ENCODE measurements around the gene WIPI1. TPM values are rescaled to one million over a fixed set of nuclear protein-coding genes. Genes with fewer than 3 reads are reported as not detected.
A peak's percentile ranks its signal among the peaks of the same experiment; 100 is the strongest.

The WIPI1 gene
- total RNA-seq, 2 donors from 2014 or later: 24.2 to 37.7 TPM

GRCh38 chr17:68389041-68389440 lies 68.3 kb downstream of the WIPI1 start:
- 88% methylated on average over 7 of the region's 7 CpGs for WGBS
- intact Hi-C loops (cut with DNase I): no loop called here
- no peak for DNase-seq (ENCODE audit: low spot score)

GRCh38 chr17:68387435-68388218 lies 69.7 kb downstream of the WIPI1 start:
- intact Hi-C loops (cut with DNase I): no loop called here
- H3K27ac ChIP-seq: no peak overlapping the region
- no peaks in the 10 kb centered on the region for H3K9me3 ChIP-seq
- no peak for TF ChIP-seq POLR2AphosphoS5 (IDR thresholded peaks at IDR 0.05)
- TF ChIP-seq POLR2A (IDR thresholded peaks at IDR 0.05): no peak
- TF ChIP-seq CTCF (IDR thresholded peaks at IDR 0.05): no peak
- peaks cover 6% of the 10 kb centered on the region for H3K4me1 ChIP-seq (replicated peaks)
- no peaks in the 10 kb centered on the region for H3K27me3 ChIP-seq (replicated peaks; ENCODE audit: insufficient read depth)
- WGBS: 93% methylated on average over 6 of the region's 6 CpGs
- no peak for DNase-seq (ENCODE audit: low spot score)
- H3K4me3 ChIP-seq: no peak overlapping the region
- no peaks in the 10 kb centered on the region for H3K36me3 ChIP-seq

More at GRCh38 chr17:68389041-68389440, 68.3 kb downstream of the WIPI1 start:
- H3K9me3 ChIP-seq: no peaks in the 10 kb centered on the region
- no peaks in the 10 kb centered on the region for H3K36me3 ChIP-seq
- no peak overlapping the region for H3K4me3 ChIP-seq
- no peak for TF ChIP-seq CTCF (IDR thresholded peaks at IDR 0.05)
- no peak for TF ChIP-seq POLR2AphosphoS5 (IDR thresholded peaks at IDR 0.05)
- no peak for TF ChIP-seq POLR2A (IDR thresholded peaks at IDR 0.05)
- no peaks in the 10 kb centered on the region for H3K27me3 ChIP-seq (replicated peaks; ENCODE audit: insufficient read depth)
- H3K27ac ChIP-seq: no peak overlapping the region
- peaks cover 6% of the 10 kb centered on the region for H3K4me1 ChIP-seq (replicated peaks)

GRCh38 chr17:68385490-68386215 lies 71.6 kb downstream of the WIPI1 start:
- Histone ChIP-seq H3K4me1 (replicated peaks) (peaks cover 6% of the 10 kb centered on the region), H3K9me3 (no peaks in the 10 kb centered on the region), H3K4me3 (no peak overlapping the region), H3K27ac (peak overlapping the region; percentile 59), H3K27me3 (replicated peaks; ENCODE audit: insufficient read depth) (no peaks in the 10 kb centered on the region), H3K36me3 (no peaks in the 10 kb centered on the region)
- intact Hi-C loops (cut with DNase I): no loop called here
- WGBS: 85% methylated on average over 8 of the region's 8 CpGs
- no peak for DNase-seq (ENCODE audit: low spot score)
- TF ChIP-seq CTCF (IDR thresholded peaks at IDR 0.05) (no peak), POLR2A (IDR thresholded peaks at IDR 0.05) (no peak), POLR2AphosphoS5 (IDR thresholded peaks at IDR 0.05) (no peak)

DNA sequence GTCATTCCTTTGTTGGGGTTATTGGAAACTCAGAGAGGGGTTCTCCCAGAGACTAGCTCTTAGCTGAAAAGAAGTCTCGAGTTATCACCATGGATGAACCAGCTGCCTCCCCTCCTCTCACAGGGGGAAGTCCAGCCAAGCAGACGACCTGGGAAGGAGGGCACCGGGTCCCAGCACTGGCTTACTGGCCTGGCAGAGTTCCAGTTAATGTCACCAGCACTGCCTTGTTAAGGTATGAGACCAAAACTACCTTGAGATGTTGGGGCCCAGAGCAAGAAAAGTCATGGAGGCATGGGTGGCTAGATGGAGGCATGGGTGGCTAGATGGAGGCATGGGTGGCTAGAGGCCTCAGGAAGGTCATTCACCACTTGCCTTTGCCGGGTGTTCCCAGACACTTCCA lies 72.4 kb downstream of the WIPI1 start:
- H3K4me3 ChIP-seq: no peak overlapping the region
- peaks cover 6% of the 10 kb centered on the region for H3K4me1 ChIP-seq (replicated peaks)
- no peaks in the 10 kb centered on the region for H3K36me3 ChIP-seq
- H3K27ac ChIP-seq: no peak overlapping the region
- TF ChIP-seq POLR2A (IDR thresholded peaks at IDR 0.05): no peak
- TF ChIP-seq CTCF (IDR thresholded peaks at IDR 0.05): no peak
- no peak for DNase-seq (ENCODE audit: low spot score)
- H3K27me3 ChIP-seq (replicated peaks; ENCODE audit: insufficient read depth): no peaks in the 10 kb centered on the region
- intact Hi-C loops (cut with DNase I): no loop called here
- H3K9me3 ChIP-seq: no peaks in the 10 kb centered on the region
- WGBS: 96% methylated on average over 4 of the region's 4 CpGs

Measured in prostate gland (tissue), 2 donors.